HG03460 (cell line): Measurements from ENCODE around the gene GCK.

Experiments
- ATAC-seq: cut with Tn5 transposase; IDR thresholded peaks from one replicate; pipeline ENCODE4 v1.9.1; 2021; ENCODE audit not compliant: unreplicated experiment

GCK gene

GRCh38 chr7:44158096-44158872, 31.0 kb downstream of the GCK start:
- no peak for ATAC-seq

DNA sequence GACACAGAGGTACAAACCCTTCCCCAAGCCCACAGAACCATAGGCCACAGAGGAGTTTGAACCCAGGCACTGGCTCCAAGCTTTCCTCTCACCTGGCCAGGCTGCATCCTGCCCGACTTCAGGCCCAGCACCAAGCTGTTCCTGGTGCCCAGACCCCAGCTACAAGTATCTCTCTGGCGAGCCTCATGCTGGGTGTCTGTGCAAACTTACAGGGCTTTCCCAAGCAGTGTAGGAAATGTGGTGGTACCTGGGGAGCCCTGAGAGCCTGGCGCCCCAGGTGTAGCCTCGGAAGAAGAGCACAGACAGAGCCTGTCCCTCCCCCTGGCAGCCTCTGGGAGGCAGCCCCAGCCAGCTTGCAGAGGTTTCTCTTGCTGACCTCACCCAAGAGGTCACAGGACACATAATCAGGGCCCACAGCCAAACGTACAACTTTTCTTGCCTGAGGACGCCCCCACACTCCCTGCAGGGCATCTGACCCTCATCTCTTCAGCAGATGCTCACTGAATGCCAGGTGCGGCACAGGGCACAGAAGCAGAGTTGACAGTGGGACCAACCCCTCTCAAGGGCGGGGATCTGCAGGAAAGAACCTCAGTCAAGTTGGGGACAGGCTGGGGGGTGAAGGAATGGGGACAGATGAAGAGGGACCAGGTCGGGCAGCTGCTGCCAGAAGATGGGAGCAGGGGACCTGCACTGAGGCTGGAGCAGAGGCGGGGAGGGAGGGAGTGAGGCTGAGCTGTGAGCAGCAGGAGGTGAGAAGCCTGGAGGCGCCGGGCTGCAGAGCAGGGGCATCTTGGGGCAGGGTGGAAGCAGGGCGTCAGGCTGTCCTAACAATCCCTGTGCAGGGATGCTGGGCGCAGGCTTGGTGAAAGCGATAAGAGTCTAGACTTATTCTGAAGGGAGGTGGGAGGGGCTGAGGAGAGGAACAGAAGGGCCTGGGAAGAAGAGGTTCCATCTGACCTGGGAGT, 31.8 kb downstream of the GCK start:
- ATAC-seq: no peak

DNA sequence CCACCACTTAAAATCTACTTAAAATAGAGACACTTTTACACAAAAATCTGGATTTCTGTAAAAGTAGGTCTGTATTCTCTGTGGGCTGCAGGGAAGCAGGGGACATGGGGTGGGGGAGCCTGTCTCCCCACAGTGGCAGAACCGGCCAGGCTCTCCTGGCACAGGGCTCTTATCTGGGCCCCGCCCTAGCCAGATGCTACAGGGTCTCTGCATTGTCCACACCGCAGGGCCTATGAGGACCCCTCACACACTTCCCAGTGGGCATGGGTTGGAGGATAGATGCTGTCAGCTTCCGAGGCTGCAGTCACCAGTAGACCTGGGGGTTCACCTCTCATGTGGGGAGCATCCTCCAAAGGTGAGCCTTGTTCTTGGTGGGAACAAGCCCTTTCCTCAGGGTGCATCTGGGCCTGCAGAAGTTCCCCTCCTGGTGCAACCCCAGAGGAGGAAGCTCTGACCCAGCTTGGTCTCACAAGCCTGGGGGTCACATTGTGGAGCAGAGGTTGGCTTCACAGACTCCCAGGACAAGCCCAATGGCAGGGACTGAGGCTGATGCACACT, 32.7 kb downstream of the GCK start:
- ATAC-seq: no peak

DNA sequence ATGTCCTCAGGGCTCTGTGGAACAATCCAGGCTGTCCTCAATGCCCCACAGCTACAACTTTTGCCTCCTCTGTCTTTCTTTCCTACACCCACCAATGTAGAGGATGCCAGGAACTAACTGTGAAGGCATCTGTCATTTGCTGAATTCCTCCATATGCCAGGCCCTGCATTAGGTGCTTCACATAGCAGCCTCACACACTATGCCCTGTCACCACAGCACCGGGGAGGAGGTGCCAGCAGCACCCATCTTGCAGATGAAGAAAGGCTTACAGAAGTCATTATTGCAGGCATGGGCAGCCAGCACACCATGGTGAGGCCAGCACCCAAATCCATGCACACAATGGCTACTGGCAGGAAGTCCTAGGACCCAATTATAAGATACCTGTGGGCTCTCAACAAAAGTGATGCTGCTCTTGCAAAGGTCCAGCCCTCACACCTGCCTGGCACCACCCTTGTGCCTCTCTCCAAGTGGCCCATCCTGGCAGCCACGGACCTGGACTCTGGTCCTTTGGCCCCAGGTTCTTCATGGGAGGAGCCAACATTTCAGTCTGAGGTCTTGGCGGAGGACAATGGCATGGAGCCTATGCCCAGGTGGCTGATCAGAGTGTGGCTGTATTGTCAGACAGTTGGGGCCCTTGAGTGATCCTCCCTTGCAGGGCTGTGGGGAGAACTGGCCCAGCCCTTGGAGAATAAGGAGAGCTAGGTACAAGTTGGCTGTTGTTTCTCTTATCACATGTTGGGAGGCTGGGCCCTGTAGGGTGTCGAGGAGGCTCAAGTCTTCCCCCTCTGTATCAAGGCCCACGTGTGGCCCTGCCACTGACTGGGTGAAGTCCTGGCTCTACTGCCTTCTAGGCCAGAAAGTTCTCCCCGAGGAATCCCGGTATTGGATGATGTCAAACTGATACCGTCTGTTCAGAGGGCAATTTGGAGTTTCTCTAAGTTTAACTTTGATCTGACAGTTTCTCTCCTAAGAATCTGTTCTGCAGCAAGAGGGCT, 33.8 kb downstream of the GCK start:
- ATAC-seq: no peak

DNA sequence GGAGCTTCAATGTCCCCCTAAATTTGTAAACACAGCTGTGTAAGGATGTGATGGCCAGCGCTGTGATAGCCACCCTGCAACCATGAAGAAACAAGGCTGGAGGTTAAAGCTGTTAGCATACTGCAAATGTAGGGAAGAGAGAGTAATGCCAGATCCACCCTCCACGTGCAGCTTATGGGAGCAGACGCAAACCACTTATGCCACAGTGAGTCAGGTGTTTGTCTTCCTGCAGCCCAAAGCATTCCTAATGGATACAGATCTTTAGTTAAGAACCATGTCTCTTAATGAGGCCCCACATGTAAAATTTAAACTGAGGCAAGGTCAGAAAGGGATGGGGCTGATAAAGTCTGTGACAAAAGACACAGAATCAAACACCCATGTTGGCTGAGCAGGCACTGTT, 34.5 kb downstream of the GCK start:
- ATAC-seq: no peak

- no peak for ATAC-seq
Observed at GRCh38 chr7:44153948-44154335, 35.3 kb downstream of the GCK start.

- ATAC-seq: no peak
Observed at GRCh38 chr7:44152971-44153947, 36.0 kb downstream of the GCK start.

- ATAC-seq: no peak
Observed at GRCh38 chr7:44151956-44152355, 37.3 kb downstream of the GCK start.

DNA sequence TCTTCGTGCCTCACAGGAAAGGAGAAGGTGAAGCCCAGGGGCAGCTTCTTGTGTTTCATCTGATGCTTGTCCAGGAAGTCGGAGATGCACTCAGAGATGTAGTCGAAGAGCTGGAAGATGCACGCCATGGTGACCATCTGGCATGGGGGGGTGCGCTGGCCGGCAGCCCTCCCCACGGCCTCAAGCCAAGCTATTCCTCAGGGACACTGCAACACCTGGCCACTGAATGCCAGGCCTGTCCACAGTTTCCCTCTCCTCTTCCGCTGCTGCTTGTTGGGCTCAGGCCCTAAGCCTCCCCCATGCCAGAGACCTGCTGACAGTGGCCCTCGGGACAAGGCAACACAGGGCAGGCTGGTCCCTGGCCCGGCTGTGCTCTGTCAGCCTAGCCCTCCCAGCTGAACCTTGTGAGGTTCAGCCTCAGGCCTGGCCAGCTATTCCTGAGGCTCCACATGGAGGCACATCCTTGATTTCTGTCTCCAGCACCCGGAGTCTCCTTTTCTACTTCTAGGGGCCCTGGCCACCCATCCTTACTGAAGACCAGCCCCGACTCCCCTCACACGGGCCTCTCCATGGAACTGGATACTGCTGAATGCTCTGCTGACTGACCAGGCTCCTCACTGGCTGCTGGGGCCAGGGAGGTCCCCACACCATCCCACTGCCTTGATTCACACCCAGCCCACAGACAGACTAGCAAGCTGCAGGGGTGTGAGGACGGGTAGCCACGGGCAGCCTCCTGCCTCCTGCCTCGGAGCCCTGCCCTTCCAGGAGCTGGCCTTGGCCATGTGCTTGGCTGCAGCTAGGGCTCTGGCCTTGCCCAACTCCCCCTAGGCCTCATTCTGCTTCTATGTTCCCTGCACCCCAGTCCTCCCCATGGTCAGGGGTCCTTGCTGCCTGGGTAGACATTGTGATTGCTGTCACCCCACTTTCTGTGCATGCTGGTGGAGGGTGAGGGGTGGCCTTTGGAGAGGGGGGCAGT, 38.0 kb downstream of the GCK start:
- no peak for ATAC-seq

GRCh38 chr7:44150466-44150832, 38.8 kb downstream of the GCK start:
- ATAC-seq: peak; percentile 59

DNA sequence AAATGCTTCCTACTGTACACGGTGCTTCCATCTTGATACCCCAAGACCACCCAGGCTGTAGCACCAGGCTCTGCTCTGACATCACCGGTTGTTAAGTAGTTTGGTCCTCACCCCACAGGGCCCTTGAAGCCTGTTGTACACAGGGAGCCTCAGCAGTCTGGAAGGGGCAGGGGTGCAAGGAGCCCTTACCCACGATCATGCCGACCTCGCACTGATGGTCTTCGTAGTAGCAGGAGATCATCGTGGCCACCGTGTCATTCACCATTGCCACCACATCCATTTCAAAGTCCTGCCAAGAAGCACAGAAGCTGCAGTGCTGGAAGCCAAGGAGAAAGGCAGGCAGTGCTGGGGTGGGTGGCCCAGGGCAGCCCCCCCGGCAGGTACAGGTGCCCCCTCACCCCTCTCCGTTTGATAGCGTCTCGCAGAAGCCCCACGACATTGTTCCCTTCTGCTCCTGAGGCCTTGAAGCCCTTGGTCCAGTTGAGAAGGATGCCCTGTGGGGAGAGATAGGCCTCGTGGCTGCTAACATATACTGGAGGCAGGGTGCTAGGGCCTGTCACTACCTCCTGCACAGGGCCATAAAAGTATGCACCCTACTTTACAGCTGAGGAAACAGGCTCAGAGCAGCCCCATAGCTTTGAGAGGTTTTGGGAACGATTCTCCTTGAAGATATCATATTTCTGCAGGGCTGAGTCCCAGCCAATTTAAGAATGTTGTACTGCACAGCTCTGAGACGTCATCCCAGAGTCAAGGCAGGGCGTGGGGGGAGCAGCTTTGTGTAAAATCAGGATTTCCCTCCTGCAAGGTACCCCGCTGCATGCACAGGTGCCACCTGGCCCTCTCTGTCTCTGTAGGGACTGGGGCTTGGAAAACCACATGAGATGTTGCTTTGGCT, 39.4 kb downstream of the GCK start:
- ATAC-seq: peak; percentile 6

GRCh38 chr7:44148961-44149536, 40.2 kb downstream of the GCK start:
- no peak for ATAC-seq

DNA sequence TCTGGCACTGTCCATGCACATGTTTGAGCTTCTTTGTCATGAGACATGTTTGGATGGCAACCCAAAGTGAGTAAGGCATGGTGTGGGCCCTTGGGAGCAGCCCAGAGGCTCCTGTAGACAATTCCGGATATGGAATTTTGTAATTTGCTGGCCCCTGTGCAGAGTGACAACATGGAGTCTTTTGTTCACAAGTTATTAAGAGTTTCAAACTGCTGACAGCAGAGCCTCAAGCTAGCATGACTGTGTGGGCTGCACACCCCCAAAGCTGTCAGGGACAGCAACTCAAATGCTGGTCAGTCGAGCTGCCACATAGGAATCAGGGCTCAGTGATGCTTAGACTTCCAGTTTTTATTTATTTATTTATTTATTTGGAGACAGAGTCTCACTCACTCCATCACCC, 41.1 kb downstream of the GCK start:
- ATAC-seq: no peak

GRCh38 chr7:44147026-44147991, 41.9 kb downstream of the GCK start:
- ATAC-seq: no peak

DNA sequence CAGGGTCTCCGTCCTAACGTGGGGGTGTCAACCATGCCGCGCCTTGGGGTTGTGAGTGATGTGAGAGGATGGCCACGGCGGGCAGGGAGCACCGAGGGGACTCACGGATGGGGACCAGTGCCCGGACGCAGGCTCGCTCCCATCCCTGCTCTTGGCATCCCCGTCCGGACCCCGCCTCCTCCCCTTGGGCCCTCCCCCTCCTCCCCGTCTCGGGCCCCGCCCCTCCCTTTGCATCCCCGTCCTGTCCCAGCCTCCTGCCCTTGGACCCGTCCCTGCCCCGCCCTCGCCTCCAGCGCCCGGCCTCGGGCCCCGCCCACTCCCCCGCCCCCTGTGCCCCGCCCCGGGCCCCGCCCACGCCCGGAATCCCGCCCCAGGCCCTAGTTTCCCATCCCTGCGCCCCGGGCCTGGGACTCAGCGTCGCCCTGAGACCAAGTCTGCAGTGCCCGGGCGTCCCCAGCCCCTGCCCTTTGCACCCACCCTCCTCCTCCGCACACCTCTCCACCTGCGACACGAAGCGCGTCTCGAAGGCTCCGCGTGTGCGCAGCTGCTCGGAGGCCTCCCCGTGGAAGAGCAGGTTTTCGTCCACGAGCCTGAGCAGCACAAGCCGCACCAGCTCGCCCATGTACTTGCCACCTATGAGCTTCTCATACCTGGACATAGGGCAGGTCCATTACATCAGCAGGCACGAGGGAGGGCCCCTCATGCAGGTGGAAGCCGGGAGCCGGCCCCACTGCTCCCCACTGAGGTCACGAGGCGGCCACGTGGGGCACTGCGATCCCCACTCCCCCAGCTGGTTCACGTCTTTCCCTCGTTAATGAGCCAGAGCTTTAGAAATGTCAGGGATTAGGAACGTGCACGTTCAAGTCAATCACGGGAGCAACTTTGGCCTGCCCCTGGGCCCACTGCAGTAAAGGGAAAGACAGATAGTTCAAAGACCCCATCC, 43.0 kb downstream of the GCK start:
- ATAC-seq: no peak
